ENCODE data around the gene FBXO46.
"Not testable (repeated sequence)": the region's sequence is repeated elsewhere in the genome, so short reads cannot be mapped to it uniquely, and the experiment has no call there.

FBXO46 gene

DNA sequence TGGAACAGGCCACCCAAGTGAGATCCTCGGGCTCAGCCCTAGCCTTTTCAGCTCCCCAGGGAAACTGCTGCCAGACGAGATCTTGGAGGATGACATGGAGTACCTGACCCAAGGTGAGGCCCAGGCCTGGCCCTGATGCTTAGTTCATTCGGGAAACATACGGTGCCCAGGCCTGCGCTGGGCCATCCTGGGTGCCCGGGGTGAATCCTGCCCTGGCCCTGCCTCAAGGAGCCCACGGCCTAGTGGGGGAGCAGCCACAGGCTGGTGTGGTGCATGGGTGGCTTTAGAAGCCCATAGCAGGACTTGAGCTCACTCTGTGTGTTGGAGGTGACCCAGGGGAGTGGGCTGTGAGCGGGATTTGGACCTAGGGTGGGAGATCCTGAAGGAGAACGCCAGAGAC, 28.2 kb upstream of the FBXO46 start:
- no peak overlapping the region for H3K4me3 ChIP-seq (replicated peaks; ENCODE audit: low read depth, low read length)
- DNase-seq (ENCODE audit: extremely low read depth, low read depth), result no peak
- TF ChIP-seq, protein P1, sequence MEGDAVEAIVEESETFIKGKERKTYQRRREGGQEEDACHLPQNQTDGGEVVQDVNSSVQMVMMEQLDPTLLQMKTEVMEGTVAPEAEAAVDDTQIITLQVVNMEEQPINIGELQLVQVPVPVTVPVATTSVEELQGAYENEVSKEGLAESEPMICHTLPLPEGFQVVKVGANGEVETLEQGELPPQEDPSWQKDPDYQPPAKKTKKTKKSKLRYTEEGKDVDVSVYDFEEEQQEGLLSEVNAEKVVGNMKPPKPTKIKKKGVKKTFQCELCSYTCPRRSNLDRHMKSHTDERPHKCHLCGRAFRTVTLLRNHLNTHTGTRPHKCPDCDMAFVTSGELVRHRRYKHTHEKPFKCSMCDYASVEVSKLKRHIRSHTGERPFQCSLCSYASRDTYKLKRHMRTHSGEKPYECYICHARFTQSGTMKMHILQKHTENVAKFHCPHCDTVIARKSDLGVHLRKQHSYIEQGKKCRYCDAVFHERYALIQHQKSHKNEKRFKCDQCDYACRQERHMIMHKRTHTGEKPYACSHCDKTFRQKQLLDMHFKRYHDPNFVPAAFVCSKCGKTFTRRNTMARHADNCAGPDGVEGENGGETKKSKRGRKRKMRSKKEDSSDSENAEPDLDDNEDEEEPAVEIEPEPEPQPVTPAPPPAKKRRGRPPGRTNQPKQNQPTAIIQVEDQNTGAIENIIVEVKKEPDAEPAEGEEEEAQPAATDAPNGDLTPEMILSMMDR (IDR thresholded peaks at IDR 0.05; ENCODE audit: low read depth, low read length, missing control alignments), result no peak

DNA sequence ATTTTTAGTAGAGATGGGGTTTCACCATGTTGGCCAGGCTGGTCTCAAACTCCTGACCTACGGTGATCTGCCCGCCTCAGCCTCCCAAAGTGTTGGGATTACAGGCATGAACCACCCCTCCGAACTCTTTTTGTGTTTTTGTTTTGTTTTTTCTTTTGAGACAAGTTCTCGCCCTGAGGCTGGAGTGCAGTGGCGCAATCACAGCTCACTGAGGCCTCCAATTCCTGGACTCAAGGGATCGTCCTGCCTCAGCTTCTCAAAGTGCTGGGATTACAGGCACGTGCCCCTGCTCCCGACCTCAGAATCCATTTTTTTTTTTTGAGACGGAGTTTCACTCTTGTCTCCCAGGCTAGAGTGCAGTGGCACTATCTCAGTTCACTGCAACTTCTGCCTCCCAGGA, 27.0 kb upstream of the FBXO46 start:
- TF ChIP-seq, protein P1 (IDR thresholded peaks at IDR 0.05; ENCODE audit: low read depth, low read length, missing control alignments), result no peak
- no peak for DNase-seq (ENCODE audit: extremely low read depth, low read depth)
- H3K4me3 ChIP-seq (replicated peaks; ENCODE audit: low read depth, low read length), result no peak overlapping the region

GRCh38 chr19:45754323-45754722, 23.6 kb upstream of the FBXO46 start:
- no peak for DNase-seq (ENCODE audit: extremely low read depth, low read depth)
- TF ChIP-seq, protein P1 (IDR thresholded peaks at IDR 0.05; ENCODE audit: low read depth, low read length, missing control alignments), result no peak
- no peak overlapping the region for H3K4me3 ChIP-seq (replicated peaks; ENCODE audit: low read depth, low read length)

DNA sequence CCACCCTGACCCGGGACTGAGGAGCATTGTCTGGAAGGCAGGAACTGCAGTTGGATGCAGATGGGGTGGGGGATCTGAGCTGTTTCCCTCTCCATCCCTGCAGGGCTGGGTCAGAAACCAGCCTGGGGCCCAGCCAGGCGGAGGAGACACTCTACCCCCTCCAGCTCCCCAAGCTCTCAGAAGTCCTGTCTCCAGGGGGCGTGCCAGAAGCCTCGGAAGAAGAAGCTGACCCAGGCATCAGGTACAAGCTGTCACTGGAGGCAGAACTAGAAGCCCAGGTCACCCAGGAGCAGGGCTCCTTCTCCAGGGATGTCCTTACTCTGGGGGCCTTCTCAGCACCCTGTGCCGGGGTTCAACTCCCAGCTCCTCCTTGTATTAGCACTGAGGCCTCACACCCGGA, 22.9 kb upstream of the FBXO46 start:
- TF ChIP-seq, protein P1 (IDR thresholded peaks at IDR 0.05; ENCODE audit: low read depth, low read length, missing control alignments), result peak; percentile 31
- no peak for DNase-seq (ENCODE audit: extremely low read depth, low read depth)
- H3K4me3 ChIP-seq (replicated peaks; ENCODE audit: low read depth, low read length), result no peak overlapping the region

DNA sequence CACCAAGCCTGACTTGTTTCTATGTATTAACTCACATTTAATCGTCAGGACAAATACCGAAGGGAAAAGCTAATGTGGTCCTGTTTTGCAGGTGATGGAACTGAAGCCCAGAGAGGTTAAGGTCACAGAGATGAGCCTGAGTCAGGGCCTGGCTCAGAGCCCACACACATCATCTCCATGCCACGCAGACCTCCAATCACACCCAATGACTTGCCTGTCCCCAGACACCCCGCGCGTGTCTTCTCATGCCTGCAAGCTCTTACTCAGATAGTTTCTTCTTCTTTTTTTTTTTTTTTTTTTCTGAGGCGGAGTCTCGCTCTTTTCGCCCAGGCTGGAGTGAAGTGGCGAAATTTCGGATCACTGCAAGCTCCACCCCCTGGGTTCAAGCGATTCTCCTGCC, 21.9 kb upstream of the FBXO46 start:
- TF ChIP-seq, protein P1 (IDR thresholded peaks at IDR 0.05; ENCODE audit: low read depth, low read length, missing control alignments), result no peak
- H3K4me3 ChIP-seq (replicated peaks; ENCODE audit: low read depth, low read length), result no peak overlapping the region
- DNase-seq (ENCODE audit: extremely low read depth, low read depth), result no peak

DNA sequence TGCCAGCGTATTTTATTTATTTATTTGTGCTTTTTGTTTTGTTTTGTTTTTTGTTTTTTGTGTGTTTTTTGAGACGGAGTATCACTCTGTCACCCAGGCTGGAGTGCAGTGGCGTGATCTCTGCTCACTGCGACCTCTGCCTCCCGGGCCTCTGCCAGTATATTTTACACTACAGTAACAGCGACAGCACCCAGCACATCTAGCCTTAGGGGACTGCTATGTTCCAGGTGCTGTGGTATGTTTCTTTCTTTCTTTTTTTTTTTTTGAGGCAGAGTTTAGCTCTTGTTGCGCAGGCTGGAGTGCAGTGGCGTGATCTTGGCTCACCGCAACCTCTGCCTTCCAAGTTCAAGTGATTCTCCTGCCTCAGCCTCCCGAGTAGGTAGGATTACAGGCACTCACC, 20.8 kb upstream of the FBXO46 start:
- DNase-seq (ENCODE audit: extremely low read depth, low read depth); H3K4me3 ChIP-seq (replicated peaks; ENCODE audit: low read depth, low read length): not testable (repeated sequence)

DNA sequence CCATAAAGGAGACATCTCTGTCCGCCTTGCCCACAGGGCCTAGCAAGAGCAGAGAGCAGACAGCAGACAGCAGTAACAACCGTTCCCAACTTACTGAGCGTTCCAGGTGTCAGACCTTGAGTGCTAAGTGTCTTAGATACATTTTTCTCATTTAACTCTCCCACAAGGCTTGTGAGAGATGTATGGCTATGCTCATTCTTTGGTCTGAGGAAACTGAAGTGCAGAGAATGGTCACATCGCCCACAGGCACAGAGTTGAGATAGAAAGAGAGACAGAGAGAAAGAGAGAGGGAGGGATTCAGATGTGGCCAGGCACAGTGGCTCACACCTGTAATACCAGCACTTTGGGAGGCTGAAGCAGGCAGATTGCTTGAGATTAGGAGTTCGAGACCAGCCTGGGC, 16.8 kb upstream of the FBXO46 start:
- H3K4me3 ChIP-seq (replicated peaks; ENCODE audit: low read depth, low read length), result no peak overlapping the region
- DNase-seq (ENCODE audit: extremely low read depth, low read depth), result no peak
- TF ChIP-seq, protein P1 (IDR thresholded peaks at IDR 0.05; ENCODE audit: low read depth, low read length, missing control alignments), result no peak

Measured in HFF-Myc (cell line).